HFF-Myc (cell line): Measurements from ENCODE around the gene AKAP8L.

ENCODE experiments used
- DNase-seq: peaks from one replicate; pipeline ENCODE4 v3.0.0-alpha.2; 2011; ENCODE audit warnings: low read depth; ENCODE audit errors: extremely low read depth
- H3K4me3 ChIP-seq: replicated peaks from 2 replicates; pipeline ENCODE4 v1.5.1; 2011; ENCODE audit warnings: low read depth, mild to moderate bottlenecking, control low read depth, low read length
- CTCF ChIP-seq: IDR thresholded peaks from 2 replicates; pipeline ENCODE4 v1.5.1; 2012; ENCODE audit warnings: mild to moderate bottlenecking, low read depth, low read length, control low read depth; ENCODE audit errors: missing control alignments

Gene AKAP8L

GRCh38 chr19:15418579-15419412, at the start of gene AKAP8L:
Gene AKAP8L, minus strand, starts transcription at chr19:15418988. Its CDS starts 65 bp downstream, at chr19:15418923.
- DNase-seq, result peak; percentile 99
- peak within 1 kb of the TSS; percentile 99 for H3K4me3 ChIP-seq
- peak; percentile 59 for TF ChIP-seq CTCF

GRCh38 chr19:15467734-15468214, 49.0 kb upstream of the AKAP8L start:
- no peak for DNase-seq
- TF ChIP-seq CTCF, result no peak
- H3K4me3 ChIP-seq, result no peak overlapping the region

GRCh38 chr19:15466851-15467733, 48.3 kb upstream of the AKAP8L start:
- peak; percentile 24 for DNase-seq
- TF ChIP-seq CTCF, result no peak
- H3K4me3 ChIP-seq, result no peak overlapping the region

GRCh38 chr19:15464394-15465385, 45.9 kb upstream of the AKAP8L start, which contains the start of gene RASAL3:
Gene RASAL3, minus strand, starts transcription at chr19:15464544. Its CDS starts 186 bp downstream, at chr19:15464358.
- no peak for DNase-seq
- no peak for TF ChIP-seq CTCF
- H3K4me3 ChIP-seq, result no peak within 1 kb of the TSS

GRCh38 chr19:15463861-15464371, 45.1 kb upstream of the AKAP8L start:
- TF ChIP-seq CTCF, result no peak
- no peak overlapping the region for H3K4me3 ChIP-seq
- no peak for DNase-seq
